Measurements from ENCODE around the gene NUDT8.

DNA sequence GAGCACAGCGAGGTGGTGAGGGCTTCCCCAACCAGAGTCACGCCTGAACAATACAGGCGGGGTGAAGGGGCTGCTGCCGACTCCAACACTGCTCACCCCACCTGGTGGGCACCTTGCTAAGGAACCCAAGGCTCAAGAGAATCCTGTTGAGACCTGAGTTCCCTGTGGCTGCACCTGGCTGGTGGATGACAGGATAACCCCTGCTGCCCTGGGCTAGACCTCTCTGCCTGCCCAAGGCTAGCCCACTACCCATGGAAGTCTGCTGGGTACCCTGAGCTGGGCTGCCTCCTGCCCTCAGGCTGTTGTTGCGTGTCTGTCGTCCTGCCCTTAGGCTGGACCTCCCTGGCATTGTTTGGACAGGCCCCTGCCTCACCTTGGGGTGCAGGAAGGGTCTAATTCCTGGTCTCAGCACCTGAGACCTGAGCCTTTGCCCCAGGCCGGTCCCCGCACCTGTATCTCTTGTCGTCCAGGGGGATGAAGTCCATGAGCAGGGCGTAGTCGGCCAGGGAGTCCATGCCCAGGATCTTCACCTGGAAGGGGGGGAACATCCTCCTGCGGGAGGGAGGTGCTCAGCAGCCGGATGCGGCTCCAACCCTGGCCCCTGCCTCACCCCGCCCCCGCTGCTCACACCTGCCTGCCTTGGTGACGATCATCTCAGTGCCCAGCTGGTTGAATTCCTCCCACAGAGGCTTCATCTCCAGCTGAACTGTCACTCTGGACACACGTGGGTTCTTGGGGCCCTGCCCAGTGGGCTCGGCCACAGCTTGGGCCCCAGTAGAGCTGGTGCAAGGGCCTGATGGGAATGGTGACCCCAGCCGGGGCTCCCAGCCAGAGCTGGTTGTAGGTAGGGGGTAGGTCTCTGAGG, 4.9 kb upstream of the NUDT8 start:
- TF ChIP-seq, protein P1, sequence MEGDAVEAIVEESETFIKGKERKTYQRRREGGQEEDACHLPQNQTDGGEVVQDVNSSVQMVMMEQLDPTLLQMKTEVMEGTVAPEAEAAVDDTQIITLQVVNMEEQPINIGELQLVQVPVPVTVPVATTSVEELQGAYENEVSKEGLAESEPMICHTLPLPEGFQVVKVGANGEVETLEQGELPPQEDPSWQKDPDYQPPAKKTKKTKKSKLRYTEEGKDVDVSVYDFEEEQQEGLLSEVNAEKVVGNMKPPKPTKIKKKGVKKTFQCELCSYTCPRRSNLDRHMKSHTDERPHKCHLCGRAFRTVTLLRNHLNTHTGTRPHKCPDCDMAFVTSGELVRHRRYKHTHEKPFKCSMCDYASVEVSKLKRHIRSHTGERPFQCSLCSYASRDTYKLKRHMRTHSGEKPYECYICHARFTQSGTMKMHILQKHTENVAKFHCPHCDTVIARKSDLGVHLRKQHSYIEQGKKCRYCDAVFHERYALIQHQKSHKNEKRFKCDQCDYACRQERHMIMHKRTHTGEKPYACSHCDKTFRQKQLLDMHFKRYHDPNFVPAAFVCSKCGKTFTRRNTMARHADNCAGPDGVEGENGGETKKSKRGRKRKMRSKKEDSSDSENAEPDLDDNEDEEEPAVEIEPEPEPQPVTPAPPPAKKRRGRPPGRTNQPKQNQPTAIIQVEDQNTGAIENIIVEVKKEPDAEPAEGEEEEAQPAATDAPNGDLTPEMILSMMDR (conservative IDR thresholded peaks at IDR 0.05 in 1 of 2, IDR thresholded peaks at IDR 0.05 in 1 of 2; ENCODE audit: extremely low read depth in 1 of 2, insufficient read depth in 1 of 2, low read depth in 1 of 2, low read length in 2 of 2) = no peak
- no peak for TF ChIP-seq EZH2 (IDR thresholded peaks at IDR 0.05; ENCODE audit: borderline replicate concordance, low read length)

All from mammary epithelial cell (primary cell).